ENCODE data around the gene IL17RD. TPM values are rescaled to one million over a fixed set of nuclear protein-coding genes. Genes with fewer than 3 reads are reported as not detected.
A peak's percentile ranks its signal among the peaks of the same experiment; 100 is the strongest.

IL17RD gene
- total RNA-seq, 1 donor from 2014 or later, result 30.4 TPM

DNA sequence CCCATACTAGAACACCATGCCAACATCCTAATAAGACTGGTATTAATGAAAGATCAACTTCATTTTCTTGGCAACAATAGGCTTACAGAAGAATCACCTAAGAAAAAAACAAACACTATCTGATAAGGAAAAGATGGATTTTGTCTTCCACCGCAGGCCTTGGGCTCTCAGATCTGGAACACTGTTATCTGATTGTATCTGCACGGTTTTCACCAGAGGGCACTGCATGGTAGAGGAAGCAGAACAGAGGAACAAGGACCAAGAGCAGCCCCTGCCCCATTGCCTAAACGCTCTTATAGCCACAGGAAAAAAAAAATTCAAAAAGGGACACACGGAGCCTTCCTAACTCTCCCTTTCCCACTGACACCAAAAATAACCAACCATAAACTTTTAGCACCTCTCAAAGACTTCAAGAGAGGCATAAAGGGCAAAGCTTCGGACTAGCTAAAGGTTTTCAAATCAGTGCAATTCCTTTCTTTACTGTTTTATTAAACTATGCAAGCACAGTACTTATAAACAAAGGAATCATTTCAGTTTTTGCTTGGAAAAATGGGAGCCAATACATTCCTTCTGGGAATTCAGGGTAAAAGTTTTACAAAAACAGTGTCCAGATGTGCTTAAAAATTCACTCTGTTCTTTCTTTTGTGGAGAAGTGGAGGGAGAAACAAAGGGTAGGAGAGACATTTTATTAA, 23.3 kb downstream of the IL17RD start:
- Mint-ChIP-seq H3K27ac (peak overlapping the region; percentile 3), H3K4me1 (ENCODE audit: low read depth) (peaks cover 43% of the 10 kb centered on the region), H3K9me3 (ENCODE audit: low read depth) (no peaks in the 10 kb centered on the region), H3K36me3 (ENCODE audit: insufficient read depth) (no peaks in the 10 kb centered on the region), H3K27me3 (no peaks in the 10 kb centered on the region), H3K4me3 (ENCODE audit: low read depth) (no peak overlapping the region)
- TF ChIP-seq, protein P1, sequence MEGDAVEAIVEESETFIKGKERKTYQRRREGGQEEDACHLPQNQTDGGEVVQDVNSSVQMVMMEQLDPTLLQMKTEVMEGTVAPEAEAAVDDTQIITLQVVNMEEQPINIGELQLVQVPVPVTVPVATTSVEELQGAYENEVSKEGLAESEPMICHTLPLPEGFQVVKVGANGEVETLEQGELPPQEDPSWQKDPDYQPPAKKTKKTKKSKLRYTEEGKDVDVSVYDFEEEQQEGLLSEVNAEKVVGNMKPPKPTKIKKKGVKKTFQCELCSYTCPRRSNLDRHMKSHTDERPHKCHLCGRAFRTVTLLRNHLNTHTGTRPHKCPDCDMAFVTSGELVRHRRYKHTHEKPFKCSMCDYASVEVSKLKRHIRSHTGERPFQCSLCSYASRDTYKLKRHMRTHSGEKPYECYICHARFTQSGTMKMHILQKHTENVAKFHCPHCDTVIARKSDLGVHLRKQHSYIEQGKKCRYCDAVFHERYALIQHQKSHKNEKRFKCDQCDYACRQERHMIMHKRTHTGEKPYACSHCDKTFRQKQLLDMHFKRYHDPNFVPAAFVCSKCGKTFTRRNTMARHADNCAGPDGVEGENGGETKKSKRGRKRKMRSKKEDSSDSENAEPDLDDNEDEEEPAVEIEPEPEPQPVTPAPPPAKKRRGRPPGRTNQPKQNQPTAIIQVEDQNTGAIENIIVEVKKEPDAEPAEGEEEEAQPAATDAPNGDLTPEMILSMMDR (IDR thresholded peaks at IDR 0.05; ENCODE audit: unreplicated experiment), result no peak
- no peak for DNase-seq (ENCODE audit: low spot score, unreplicated experiment)

DNA sequence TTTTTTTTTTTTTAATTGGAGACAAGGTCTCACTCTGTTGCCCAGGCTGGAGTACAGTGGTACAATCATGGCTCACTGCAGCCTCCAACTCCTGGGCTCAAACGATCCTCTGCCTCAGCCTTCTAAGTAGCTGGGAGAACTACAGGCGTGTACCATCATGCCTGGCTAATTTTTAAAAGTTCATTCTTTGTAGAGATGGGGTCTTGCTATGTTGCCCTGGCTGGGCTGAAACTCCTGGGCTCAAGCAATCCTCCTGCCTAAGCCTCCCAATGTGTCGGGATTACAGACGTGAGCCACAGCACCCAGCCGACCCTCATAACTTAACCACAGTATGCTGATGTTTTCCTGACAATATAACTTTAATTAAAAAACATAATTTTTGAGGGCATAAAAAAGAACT, 24.3 kb downstream of the IL17RD start:
- DNase-seq (ENCODE audit: low spot score, unreplicated experiment), result no peak
- Mint-ChIP-seq H3K27me3 (no peaks in the 10 kb centered on the region), H3K36me3 (ENCODE audit: insufficient read depth) (peaks cover 2% of the 10 kb centered on the region), H3K4me3 (ENCODE audit: low read depth) (no peak overlapping the region), H3K4me1 (ENCODE audit: low read depth) (peaks cover 47% of the 10 kb centered on the region), H3K27ac (no peak overlapping the region), H3K9me3 (ENCODE audit: low read depth) (no peaks in the 10 kb centered on the region)
- TF ChIP-seq, protein P1 (IDR thresholded peaks at IDR 0.05; ENCODE audit: unreplicated experiment), result no peak

DNA sequence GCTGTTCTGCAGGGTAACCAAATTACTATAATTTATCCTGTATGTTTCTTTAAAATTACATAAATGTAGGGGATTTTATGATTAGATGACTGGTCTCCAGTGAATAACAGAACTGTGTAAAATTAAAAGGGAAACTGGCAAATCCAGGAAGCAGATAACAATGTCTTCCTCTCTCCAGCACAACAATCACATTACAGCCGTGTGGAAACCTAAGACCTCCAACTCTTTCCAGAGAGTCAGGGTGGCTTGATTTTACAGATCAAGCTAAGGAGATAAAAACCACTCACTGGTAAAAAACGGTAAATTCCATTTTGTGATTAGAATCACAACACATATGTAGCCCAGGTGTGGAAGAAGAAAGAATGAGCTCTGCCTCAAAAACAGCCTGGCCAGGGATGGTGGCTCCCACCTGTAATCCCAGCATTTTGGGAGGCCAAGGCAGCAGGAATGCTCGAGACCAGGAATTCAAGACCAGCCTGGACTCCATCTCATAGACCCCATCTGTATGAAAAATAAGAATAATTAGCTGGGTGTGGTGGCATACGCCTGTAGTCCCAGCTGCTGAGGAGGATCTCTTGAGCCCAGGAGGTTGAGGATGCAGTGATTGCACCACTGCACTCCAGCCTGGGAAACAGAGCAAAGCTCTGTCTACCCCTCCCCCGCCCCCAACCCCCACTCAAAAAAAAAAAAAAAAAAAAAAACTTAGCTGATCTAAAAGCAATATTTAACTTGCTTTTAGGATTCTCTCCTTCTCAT, 29.0 kb downstream of the IL17RD start:
- Mint-ChIP-seq H3K9me3 (ENCODE audit: low read depth) (no peaks in the 10 kb centered on the region), H3K36me3 (ENCODE audit: insufficient read depth) (peaks cover 3% of the 10 kb centered on the region), H3K27me3 (no peaks in the 10 kb centered on the region), H3K27ac (no peak overlapping the region), H3K4me1 (ENCODE audit: low read depth) (peaks cover 30% of the 10 kb centered on the region), H3K4me3 (ENCODE audit: low read depth) (no peak overlapping the region)
- DNase-seq (ENCODE audit: low spot score, unreplicated experiment), result no peak
- TF ChIP-seq, protein P1 (IDR thresholded peaks at IDR 0.05; ENCODE audit: unreplicated experiment), result no peak

DNA sequence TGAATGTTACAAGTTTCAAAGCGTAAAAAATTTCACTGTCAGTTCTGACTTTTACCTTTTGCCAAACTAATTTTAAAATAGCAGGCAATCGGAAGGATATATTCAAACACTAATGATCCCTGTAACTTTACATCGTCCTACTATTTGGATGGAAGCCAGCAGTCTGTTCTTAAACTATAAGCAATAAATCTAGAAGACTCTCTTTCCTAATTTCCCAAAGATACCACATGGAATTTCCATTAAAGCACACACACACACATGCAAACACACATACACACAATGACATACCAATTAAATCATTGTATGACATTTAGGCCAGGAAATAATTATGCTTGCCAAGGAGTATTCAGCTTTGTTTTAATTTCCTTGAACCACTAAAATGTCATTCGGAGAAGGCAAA, 32.0 kb downstream of the IL17RD start:
- Mint-ChIP-seq H3K4me1 (ENCODE audit: low read depth) (peaks cover 50% of the 10 kb centered on the region), H3K27ac (no peak overlapping the region), H3K36me3 (ENCODE audit: insufficient read depth) (peaks cover 3% of the 10 kb centered on the region), H3K9me3 (ENCODE audit: low read depth) (no peaks in the 10 kb centered on the region), H3K27me3 (no peaks in the 10 kb centered on the region), H3K4me3 (ENCODE audit: low read depth) (no peak overlapping the region)
- TF ChIP-seq, protein P1 (IDR thresholded peaks at IDR 0.05; ENCODE audit: unreplicated experiment), result no peak
- no peak for DNase-seq (ENCODE audit: low spot score, unreplicated experiment)

DNA sequence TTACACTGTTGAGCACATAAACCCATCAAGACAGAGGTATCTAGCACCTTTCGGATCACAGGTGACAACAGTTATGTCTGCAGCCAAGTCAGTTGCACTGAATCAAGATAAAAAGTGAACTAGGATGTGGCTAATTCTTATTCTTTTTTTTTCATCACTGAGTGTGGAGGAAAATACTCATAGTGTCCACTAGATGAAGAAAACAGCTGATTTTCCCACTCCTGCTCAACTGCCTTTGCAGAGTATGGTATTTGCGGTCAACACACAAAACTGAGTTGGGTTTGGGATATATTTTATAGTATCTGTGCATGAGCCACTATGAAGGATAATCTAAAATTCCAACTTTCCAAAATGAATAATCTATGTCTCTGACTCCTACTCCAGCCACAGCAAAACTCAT, 32.5 kb downstream of the IL17RD start:
- Mint-ChIP-seq H3K9me3 (ENCODE audit: low read depth) (no peaks in the 10 kb centered on the region), H3K4me1 (ENCODE audit: low read depth) (peaks cover 49% of the 10 kb centered on the region), H3K36me3 (ENCODE audit: insufficient read depth) (peaks cover 3% of the 10 kb centered on the region), H3K27ac (no peak overlapping the region), H3K27me3 (no peaks in the 10 kb centered on the region), H3K4me3 (ENCODE audit: low read depth) (no peak overlapping the region)
- TF ChIP-seq, protein P1 (IDR thresholded peaks at IDR 0.05; ENCODE audit: unreplicated experiment), result no peak
- no peak for DNase-seq (ENCODE audit: low spot score, unreplicated experiment)
